ENCODE measurements around the gene DEFB127.
"Not testable (repeated sequence)": the region's sequence is repeated elsewhere in the genome, so short reads cannot be mapped to it uniquely, and the experiment has no call there.

Gene DEFB127

GRCh38 chr20:199996-200395, 42.7 kb downstream of the DEFB127 start:
- no peak overlapping the region for H3K4me3 Mint-ChIP-seq
- H3K36me3 Mint-ChIP-seq (ENCODE audit: low read depth): no peaks in the 10 kb centered on the region
- H3K9me3 Mint-ChIP-seq: no peaks in the 10 kb centered on the region
- peaks cover 11% of the 10 kb centered on the region for H3K27me3 Mint-ChIP-seq
- intact Hi-C loops (cut with micrococcal nuclease): no loop called here
- no peak overlapping the region for H3K27ac Mint-ChIP-seq
- peaks cover 7% of the 10 kb centered on the region for H3K4me1 Mint-ChIP-seq (ENCODE audit: low read depth)

- H3K9me3 Mint-ChIP-seq; intact Hi-C loops (cut with micrococcal nuclease); H3K36me3 Mint-ChIP-seq (ENCODE audit: low read depth); H3K27me3 Mint-ChIP-seq; H3K27ac Mint-ChIP-seq; H3K4me3 Mint-ChIP-seq; H3K4me1 Mint-ChIP-seq (ENCODE audit: low read depth): not testable (repeated sequence)
Observed at GRCh38 chr20:203630-204029, 46.4 kb downstream of the DEFB127 start.

Measured in dendritic cell treated with granulocyte-macrophage colony-stimulating factor and Interleukin-4, amounts not matched to agents 40 ng/mL and 50 ng/mL, for 4 days (primary cell).